ENCODE results near the gene PPIP5K2. TPM values are rescaled to one million over a fixed set of nuclear protein-coding genes. Genes with fewer than 3 reads are reported as not detected.

PPIP5K2 gene
- total and polyA plus RNA-seq, 4 donors, result 9.7 to 38.6 (median 27.4) TPM

- 60% methylated on average over 3 of the region's 3 CpGs for WGBS
- no peak for DNase-seq (ENCODE audit: low spot score)
- Histone ChIP-seq H3K4me3 (ENCODE audit: low read depth in 1 of 3, low read length in 3 of 3) (no peak overlapping the region), H3K9me3 (ENCODE audit: control insufficient read depth in 4 of 4, low read length in 3 of 4) (no peaks in the 10 kb centered on the region), H3K4me1 (ENCODE audit: control insufficient read depth in 4 of 4, insufficient read depth in 4 of 4, low read length in 3 of 4) (peaks cover 0 to 25% (median 18%) of the 10 kb centered on the region in 4 donors), H3K36me3 (ENCODE audit: control insufficient read depth in 4 of 4, insufficient read depth in 3 of 4, low read depth in 1 of 4, low read length in 3 of 4) (no peaks in the 10 kb centered on the region), H3K27ac (ENCODE audit: low read depth in 1 of 2, low read length in 2 of 2) (no peak overlapping the region), H3K9ac (ENCODE audit: low read depth in 1 of 2, low read length in 2 of 2) (no peak overlapping the region), H3K27me3 (ENCODE audit: control insufficient read depth in 4 of 4, insufficient read depth in 4 of 4, low read length in 3 of 4) (no peaks in the 10 kb centered on the region)
- TF ChIP-seq TAF1 (conservative IDR thresholded peaks at IDR 0.05) (no peak), YY1 (IDR thresholded peaks at IDR 0.05) (no peak), ZBTB33 (IDR thresholded peaks at IDR 0.05) (no peak), NR2F2 (IDR thresholded peaks at IDR 0.05) (no peak), SP1 (IDR thresholded peaks at IDR 0.05) (no peak)
These were observed 2.1 kb downstream of the PPIP5K2 start for GRCh38 chr5:103122242-103122641.

GRCh38 chr5:103126557-103126956 is 6.5 kb downstream of the PPIP5K2 start:
- 88% methylated on average over 5 of the region's 5 CpGs for WGBS
- Histone ChIP-seq H3K9ac (ENCODE audit: low read depth in 1 of 2, low read length in 2 of 2) (no peak overlapping the region), H3K27ac (ENCODE audit: low read depth in 1 of 2, low read length in 2 of 2) (no peak overlapping the region), H3K27me3 (ENCODE audit: control insufficient read depth in 4 of 4, insufficient read depth in 4 of 4, low read length in 3 of 4) (no peaks in the 10 kb centered on the region), H3K4me3 (ENCODE audit: low read depth in 1 of 3, low read length in 3 of 3) (no peak overlapping the region), H3K9me3 (ENCODE audit: control insufficient read depth in 4 of 4, low read length in 3 of 4) (no peaks in the 10 kb centered on the region), H3K4me1 (ENCODE audit: control insufficient read depth in 4 of 4, insufficient read depth in 4 of 4, low read length in 3 of 4) (peaks cover 0 to 7% (median 5%) of the 10 kb centered on the region in 4 donors), H3K36me3 (ENCODE audit: control insufficient read depth in 4 of 4, insufficient read depth in 3 of 4, low read depth in 1 of 4, low read length in 3 of 4) (peaks cover 0 to 2% (median 0%) of the 10 kb centered on the region in 4 donors)
- TF ChIP-seq GABPA (IDR thresholded peaks at IDR 0.05 in 1 of 2, conservative IDR thresholded peaks at IDR 0.05 in 1 of 2), result no peak
- no peak for TF ChIP-seq HNF4G (IDR thresholded peaks at IDR 0.05)
- TF ChIP-seq EGR1 (IDR thresholded peaks at IDR 0.05; ENCODE audit: low read depth in 2 of 2), result no peak
- TF ChIP-seq SP1 (IDR thresholded peaks at IDR 0.05), result no peak
- no peak for TF ChIP-seq NR2F2 (IDR thresholded peaks at IDR 0.05)
- no peak for TF ChIP-seq TAF1 (conservative IDR thresholded peaks at IDR 0.05)
- no peak for TF ChIP-seq RAD21 (IDR thresholded peaks at IDR 0.05)
- TF ChIP-seq CTCF (IDR thresholded peaks at IDR 0.05; ENCODE audit: low read depth, low read length, missing input control), result no peak
- DNase-seq (ENCODE audit: low spot score), result peak; percentile 36

- Histone ChIP-seq H3K9ac (ENCODE audit: low read depth in 1 of 2, low read length in 2 of 2) (no peak overlapping the region), H3K4me1 (ENCODE audit: control insufficient read depth in 4 of 4, insufficient read depth in 4 of 4, low read length in 3 of 4) (peaks cover 0 to under 1% (median 0%) of the 10 kb centered on the region in 4 donors), H3K27ac (ENCODE audit: low read depth in 1 of 2, low read length in 2 of 2) (no peak overlapping the region), H3K36me3 (ENCODE audit: control insufficient read depth in 4 of 4, insufficient read depth in 3 of 4, low read depth in 1 of 4, low read length in 3 of 4) (peaks cover 0 to 2% (median 0%) of the 10 kb centered on the region in 4 donors), H3K9me3 (ENCODE audit: control insufficient read depth in 4 of 4, low read length in 3 of 4) (no peaks in the 10 kb centered on the region), H3K4me3 (ENCODE audit: low read depth in 1 of 3, low read length in 3 of 3) (no peak overlapping the region), H3K27me3 (ENCODE audit: control insufficient read depth in 4 of 4, insufficient read depth in 4 of 4, low read length in 3 of 4) (no peaks in the 10 kb centered on the region)
- WGBS, result 99% methylated on average over 2 of the region's 2 CpGs
- TF ChIP-seq ATF3 (IDR thresholded peaks at IDR 0.05) (no peak), MAX (IDR thresholded peaks at IDR 0.05) (no peak), RAD21 (IDR thresholded peaks at IDR 0.05) (no peak)
- DNase-seq (ENCODE audit: low spot score), result no peak
These were observed 7.3 kb downstream of the PPIP5K2 start for GRCh38 chr5:103127292-103127817.

Measured in liver (tissue), 9 donors.